ENCODE results near the gene WDR45B.

DNA sequence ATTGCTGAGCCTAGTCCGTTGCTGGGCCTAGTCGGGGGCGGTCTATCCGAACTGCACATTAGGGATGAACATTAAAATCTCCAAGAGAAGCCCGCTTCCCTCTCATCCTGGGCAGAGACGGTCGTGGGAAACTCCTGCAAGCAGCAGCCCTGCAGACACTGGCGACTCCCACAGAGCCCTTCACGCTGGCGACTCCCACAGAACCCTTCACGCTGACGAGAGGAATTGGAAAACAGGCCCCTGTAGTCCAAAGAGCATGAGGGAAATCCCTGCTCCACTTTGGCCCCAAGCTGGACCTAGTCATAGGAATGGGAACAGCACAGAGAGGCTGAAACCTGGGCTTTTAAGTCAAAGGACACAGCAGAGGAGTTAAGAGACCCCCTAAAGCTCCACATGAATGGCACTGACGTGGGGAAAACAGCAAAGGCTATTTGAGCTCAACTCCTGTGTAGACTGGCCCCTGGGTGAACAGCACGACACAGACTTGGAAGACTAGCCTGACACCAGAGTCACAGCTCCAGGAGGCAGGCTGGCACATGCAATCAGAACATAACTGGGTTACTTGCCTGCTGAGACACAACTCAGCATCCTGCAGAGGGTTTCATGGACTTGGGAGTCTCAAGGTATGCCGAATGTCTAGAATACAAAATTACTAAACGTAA lies 42.2 kb downstream of the WDR45B start:
- TF ChIP-seq, protein P1, sequence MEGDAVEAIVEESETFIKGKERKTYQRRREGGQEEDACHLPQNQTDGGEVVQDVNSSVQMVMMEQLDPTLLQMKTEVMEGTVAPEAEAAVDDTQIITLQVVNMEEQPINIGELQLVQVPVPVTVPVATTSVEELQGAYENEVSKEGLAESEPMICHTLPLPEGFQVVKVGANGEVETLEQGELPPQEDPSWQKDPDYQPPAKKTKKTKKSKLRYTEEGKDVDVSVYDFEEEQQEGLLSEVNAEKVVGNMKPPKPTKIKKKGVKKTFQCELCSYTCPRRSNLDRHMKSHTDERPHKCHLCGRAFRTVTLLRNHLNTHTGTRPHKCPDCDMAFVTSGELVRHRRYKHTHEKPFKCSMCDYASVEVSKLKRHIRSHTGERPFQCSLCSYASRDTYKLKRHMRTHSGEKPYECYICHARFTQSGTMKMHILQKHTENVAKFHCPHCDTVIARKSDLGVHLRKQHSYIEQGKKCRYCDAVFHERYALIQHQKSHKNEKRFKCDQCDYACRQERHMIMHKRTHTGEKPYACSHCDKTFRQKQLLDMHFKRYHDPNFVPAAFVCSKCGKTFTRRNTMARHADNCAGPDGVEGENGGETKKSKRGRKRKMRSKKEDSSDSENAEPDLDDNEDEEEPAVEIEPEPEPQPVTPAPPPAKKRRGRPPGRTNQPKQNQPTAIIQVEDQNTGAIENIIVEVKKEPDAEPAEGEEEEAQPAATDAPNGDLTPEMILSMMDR (IDR thresholded peaks at IDR 0.05): no peak
- TF ChIP-seq POLR2A (IDR thresholded peaks at IDR 0.05): no peak

Measured in body of pancreas (tissue), 4 donors.